ENCODE measurements around the gene KPNA2. TPM values are rescaled to one million over a fixed set of nuclear protein-coding genes. Genes with fewer than 3 reads are reported as not detected.
A peak's percentile ranks its signal among the peaks of the same experiment; 100 is the strongest.

Gene KPNA2
- total and polyA plus RNA-seq, 8 donors = 3.3 to 10.5 (median 5.7) TPM

DNA sequence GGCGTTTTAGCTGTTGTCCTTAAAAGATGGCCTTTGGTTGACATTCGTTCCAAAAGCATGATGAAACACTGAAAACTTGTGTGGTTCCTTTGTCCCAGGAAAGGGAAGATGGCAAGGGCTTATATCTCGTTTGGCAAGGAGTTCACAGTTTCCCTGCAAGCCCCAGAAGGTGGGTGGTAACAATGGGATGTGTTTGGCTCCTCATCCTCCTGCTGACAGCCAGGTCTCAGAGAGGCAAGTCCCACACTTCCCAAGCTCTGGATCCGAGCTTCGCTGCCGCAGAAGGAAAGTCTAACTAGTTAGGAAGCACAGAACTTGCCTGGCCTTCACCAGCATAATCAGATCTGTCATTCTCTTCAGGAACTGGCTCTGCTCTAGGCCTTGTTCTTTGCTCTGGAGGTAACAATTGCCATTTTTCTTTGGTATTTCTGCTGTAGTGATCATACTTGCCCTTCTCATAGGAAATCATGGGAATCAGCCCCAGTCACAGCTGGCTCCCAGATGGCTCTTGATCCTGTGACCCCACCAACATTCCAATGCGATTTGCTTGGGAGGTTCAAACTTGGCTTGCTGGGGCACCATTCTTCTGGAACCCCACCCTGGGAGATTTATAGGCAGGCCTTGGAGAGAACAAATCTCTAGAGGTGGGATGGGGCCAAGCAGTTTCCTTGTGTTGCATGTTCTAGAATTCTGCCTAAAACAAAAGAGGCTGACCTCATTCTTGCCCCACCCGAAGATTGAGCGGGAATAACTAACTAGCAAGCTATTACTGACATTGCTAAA is 17.9 kb downstream of the KPNA2 start:
- TF ChIP-seq, protein P1, sequence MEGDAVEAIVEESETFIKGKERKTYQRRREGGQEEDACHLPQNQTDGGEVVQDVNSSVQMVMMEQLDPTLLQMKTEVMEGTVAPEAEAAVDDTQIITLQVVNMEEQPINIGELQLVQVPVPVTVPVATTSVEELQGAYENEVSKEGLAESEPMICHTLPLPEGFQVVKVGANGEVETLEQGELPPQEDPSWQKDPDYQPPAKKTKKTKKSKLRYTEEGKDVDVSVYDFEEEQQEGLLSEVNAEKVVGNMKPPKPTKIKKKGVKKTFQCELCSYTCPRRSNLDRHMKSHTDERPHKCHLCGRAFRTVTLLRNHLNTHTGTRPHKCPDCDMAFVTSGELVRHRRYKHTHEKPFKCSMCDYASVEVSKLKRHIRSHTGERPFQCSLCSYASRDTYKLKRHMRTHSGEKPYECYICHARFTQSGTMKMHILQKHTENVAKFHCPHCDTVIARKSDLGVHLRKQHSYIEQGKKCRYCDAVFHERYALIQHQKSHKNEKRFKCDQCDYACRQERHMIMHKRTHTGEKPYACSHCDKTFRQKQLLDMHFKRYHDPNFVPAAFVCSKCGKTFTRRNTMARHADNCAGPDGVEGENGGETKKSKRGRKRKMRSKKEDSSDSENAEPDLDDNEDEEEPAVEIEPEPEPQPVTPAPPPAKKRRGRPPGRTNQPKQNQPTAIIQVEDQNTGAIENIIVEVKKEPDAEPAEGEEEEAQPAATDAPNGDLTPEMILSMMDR (IDR thresholded peaks at IDR 0.05) = no peak
- peak in 1 of 6 donors; percentile 21 for DNase-seq
- Histone ChIP-seq H3K36me3 (no peaks in the 10 kb centered on the region), H3K4me3 (no peak overlapping the region), H3K27ac (peak overlapping the region in 2 of 4 donors; percentile 31 to 62), H3K9me3 (no peaks in the 10 kb centered on the region), H3K4me1 (no peaks in the 10 kb centered on the region), H3K27me3 (no peaks in the 10 kb centered on the region)
- no peak for FAIRE-seq
- peak in 3 of 4 donors; percentile 25 to 53 (median 40) for ATAC-seq
- intact Hi-C loops (cut with DNase I) = no loop called here
- 68 to 70% methylated on average over 9 of the region's 9 CpGs for WGBS, 2 donors

DNA sequence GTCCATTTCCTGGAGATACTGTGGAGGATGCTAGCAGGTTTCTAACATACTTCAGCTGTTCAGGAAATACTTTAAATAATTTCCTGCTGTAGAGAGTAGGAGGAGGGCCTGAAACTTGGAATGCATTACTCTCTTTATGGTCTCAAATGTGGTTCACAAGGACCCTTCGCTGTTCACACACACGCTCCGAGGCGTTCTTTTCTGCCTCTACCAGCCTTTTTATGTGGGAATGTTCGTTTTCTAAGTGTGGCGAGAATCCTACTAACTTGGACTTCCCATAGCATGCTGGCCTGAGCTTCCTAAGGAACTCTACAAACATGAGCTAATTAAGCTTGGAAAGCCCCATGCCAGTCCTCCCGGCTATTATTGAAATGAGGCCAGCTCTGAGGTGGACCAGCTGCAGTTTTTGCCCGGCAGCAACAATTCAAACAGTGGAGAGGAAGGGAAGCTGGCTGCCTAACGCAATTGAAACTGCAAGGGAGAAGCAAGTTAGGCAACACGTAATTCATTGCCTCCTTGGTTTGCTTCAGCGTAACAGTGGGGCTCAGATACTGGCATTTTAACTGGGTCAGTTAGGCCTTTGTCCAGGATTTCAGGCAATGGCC is 18.9 kb downstream of the KPNA2 start:
- Histone ChIP-seq H3K27me3 (no peaks in the 10 kb centered on the region), H3K9me3 (no peaks in the 10 kb centered on the region), H3K4me3 (no peak overlapping the region), H3K4me1 (no peaks in the 10 kb centered on the region), H3K36me3 (no peaks in the 10 kb centered on the region), H3K27ac (peak overlapping the region in 2 of 4 donors; percentile 31 to 62)
- TF ChIP-seq, protein P1 (IDR thresholded peaks at IDR 0.05) = no peak
- WGBS, 2 donors = 57 to 60% methylated on average over 11 of the region's 11 CpGs
- intact Hi-C loops (cut with DNase I) = no loop called here
- peak in 2 of 6 donors; percentile 9 to 25 for DNase-seq
- ATAC-seq = peak in 3 of 4 donors; percentile 48 to 81 (median 71)
- FAIRE-seq = no peak

DNA sequence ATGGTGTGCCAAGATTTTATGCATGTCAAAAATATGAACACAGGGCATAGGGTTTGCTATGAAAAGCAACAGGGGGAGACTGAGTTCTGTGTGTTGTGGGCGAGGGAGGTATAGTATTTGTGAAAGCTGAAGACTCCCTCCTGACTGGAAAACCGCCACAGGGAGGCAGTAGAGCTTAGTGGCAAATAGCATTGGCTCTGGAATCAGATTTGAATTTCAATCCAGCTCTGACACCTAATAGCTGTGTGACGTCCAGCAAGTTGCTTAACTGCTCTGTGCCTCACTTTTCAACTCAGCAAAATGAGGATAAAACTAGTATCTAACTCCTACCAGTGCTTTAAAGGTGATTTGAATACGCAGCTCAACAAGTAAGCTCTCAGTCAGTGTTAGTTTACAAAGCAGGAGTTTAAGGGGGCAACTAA is 22.0 kb downstream of the KPNA2 start:
- ATAC-seq (peak; percentile 38 to 70 (median 62)), DNase-seq (no peak), FAIRE-seq (no peak)
- TF ChIP-seq, protein P1 (IDR thresholded peaks at IDR 0.05) = no peak
- WGBS, 2 donors = 44 to 49% methylated on average over 4 of the region's 4 CpGs
- Histone ChIP-seq H3K9me3 (no peaks in the 10 kb centered on the region), H3K27ac (no peak overlapping the region), H3K27me3 (no peaks in the 10 kb centered on the region), H3K4me3 (no peak overlapping the region), H3K4me1 (no peaks in the 10 kb centered on the region), H3K36me3 (no peaks in the 10 kb centered on the region)
- intact Hi-C loops (cut with DNase I) = no loop called here

DNA sequence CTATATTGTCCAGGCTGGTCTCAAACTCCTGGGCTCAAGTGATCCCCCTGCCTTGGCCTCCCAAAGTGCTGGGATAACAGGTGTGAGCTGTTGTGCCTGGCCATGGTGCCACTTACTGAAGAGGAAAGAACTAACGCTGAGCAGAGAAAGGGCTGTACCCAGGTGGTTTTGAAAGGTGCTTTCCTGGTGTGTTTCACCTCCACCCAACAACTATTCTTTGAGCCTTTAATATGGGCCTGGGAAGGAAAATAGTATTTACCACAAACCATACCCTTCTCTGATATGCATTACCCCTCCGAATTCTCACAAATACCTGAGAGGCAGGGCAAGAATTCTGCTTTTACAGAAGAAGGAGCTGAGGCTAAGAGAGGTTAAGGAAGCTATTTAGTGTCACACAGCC is 24.8 kb downstream of the KPNA2 start:
- H3K4me1 ChIP-seq = no peaks in the 10 kb centered on the region
- no peak for DNase-seq
- TF ChIP-seq, protein P1 (IDR thresholded peaks at IDR 0.05) = no peak
- no peaks in the 10 kb centered on the region for H3K27me3 ChIP-seq
- no peak overlapping the region for H3K4me3 ChIP-seq
- ATAC-seq = no peak
- no peaks in the 10 kb centered on the region for H3K36me3 ChIP-seq
- intact Hi-C loops (cut with DNase I) = no loop called here
- no peak overlapping the region for H3K27ac ChIP-seq
- FAIRE-seq = no peak
- 59 to 62% methylated on average over 2 of the region's 2 CpGs for WGBS, 2 donors
- no peaks in the 10 kb centered on the region for H3K9me3 ChIP-seq

All from pancreas (tissue), 10 donors.